Fibroblast of skin of scalp (primary cell): ENCODE results near the gene SPRED2.

Experiments
- DNase-seq: peaks from one replicate; pipeline ENCODE4 v3.0.0-alpha.2; 2013

SPRED2 gene

GRCh38 chr2:65442420-65443020 is 10.1 kb upstream of the SPRED2 start:
- no peak for DNase-seq

GRCh38 chr2:65438137-65438899 is 5.9 kb upstream of the SPRED2 start:
- DNase-seq, result no peak

GRCh38 chr2:65437392-65438135 is 5.2 kb upstream of the SPRED2 start:
- DNase-seq, result no peak

- DNase-seq, result peak; percentile 67
Observed at GRCh38 chr2:65436824-65437221, 4.4 kb upstream of the SPRED2 start.

GRCh38 chr2:65436169-65436823 is 3.9 kb upstream of the SPRED2 start:
- peak; percentile 96 for DNase-seq

GRCh38 chr2:65435625-65436168 is 3.3 kb upstream of the SPRED2 start:
- peak; percentile 92 for DNase-seq

GRCh38 chr2:65434592-65435241 is 2.3 kb upstream of the SPRED2 start:
- no peak for DNase-seq

- DNase-seq, result peak; percentile 40
Observed at GRCh38 chr2:65431421-65432226, 775 bp downstream of the SPRED2 start.

GRCh38 chr2:65430603-65431420 is 1.6 kb downstream of the SPRED2 start:
- peak; percentile 52 for DNase-seq

- no peak for DNase-seq
Observed at GRCh38 chr2:65429786-65430602, 2.4 kb downstream of the SPRED2 start.

GRCh38 chr2:65427532-65427931 is 4.9 kb downstream of the SPRED2 start:
- DNase-seq, result no peak

GRCh38 chr2:65425276-65425675 is 7.1 kb downstream of the SPRED2 start:
- DNase-seq, result no peak

GRCh38 chr2:65424391-65424790 is 8.0 kb downstream of the SPRED2 start:
- no peak for DNase-seq

- DNase-seq, result no peak
Observed at GRCh38 chr2:65421432-65421748, 11.0 kb downstream of the SPRED2 start.

GRCh38 chr2:65420712-65421431 is 11.5 kb downstream of the SPRED2 start:
- DNase-seq, result peak; percentile 55

- DNase-seq, result no peak
Observed at GRCh38 chr2:65417509-65418085, 14.8 kb downstream of the SPRED2 start.

- no peak for DNase-seq
Observed at GRCh38 chr2:65416945-65417344, 15.5 kb downstream of the SPRED2 start.

- DNase-seq, result no peak
Observed at GRCh38 chr2:65416321-65416720, 16.1 kb downstream of the SPRED2 start.

- DNase-seq, result no peak
Observed at GRCh38 chr2:65415091-65415490, 17.3 kb downstream of the SPRED2 start.
